HEK293 (cell line): ENCODE data around the gene RNF115.
A peak's percentile ranks its signal among the peaks of the same experiment; 100 is the strongest.

Experiments
- CTCF ChIA-PET: fragments of 350-600 bp; formaldehyde crosslinking; extraction: SDS; loops from one replicate; lab custom pipeline; 2021; ENCODE audit warnings: antibody characterized with exemption; lab: Yijun Ruan, JAX
- POLR2A ChIA-PET: fragments of 300-600 bp; formaldehyde crosslinking; extraction: SDS; loops from one replicate; lab custom pipeline; 2020; ENCODE audit warnings: antibody characterized with exemption, inconsistent platforms; lab: Yijun Ruan, JAX
- H3K27ac ChIP-seq: fragments of 200-500 bp; sonication (Bioruptor generic); 2 replicates; pipeline ENCODE4 v1.5.1; 2014; ENCODE audit warnings: low read depth, low read length, control low read depth, inconsistent platforms; ENCODE audit errors: extremely low read depth
- H3K36me3 ChIP-seq, 2 experiments: fragments of 200-500 bp in 1 of 2; sonication (Bioruptor generic) in 1 of 2; 1 replicate in 1 of 2; 2 replicates in 1 of 2; pipeline ENCODE4 v1.5.1; 2014 to 2017; ENCODE audit warnings: inconsistent platforms in 2 of 2, low read length in 2 of 2; ENCODE audit not compliant: control insufficient read depth in 2 of 2, insufficient read depth in 1 of 2
- H3K4me1 ChIP-seq: fragments of 200-500 bp; sonication (Bioruptor generic); 2 replicates; pipeline ENCODE4 v1.5.1; 2014; ENCODE audit warnings: mild to moderate bottlenecking, low read length, inconsistent platforms; ENCODE audit not compliant: control insufficient read depth, insufficient read depth
- H3K4me3 ChIP-seq: 2 replicates; pipeline ENCODE4 v1.5.1; 2011; ENCODE audit warnings: low read depth, mild to moderate bottlenecking, control low read depth, low read length, moderate library complexity
- H3K9me3 ChIP-seq: fragments of 200-500 bp; sonication (Bioruptor generic); 2 replicates; pipeline ENCODE4 v1.5.1; 2014; ENCODE audit warnings: low read depth, low read length, inconsistent platforms; ENCODE audit not compliant: control insufficient read depth, insufficient read depth
- BCL11A ChIP-seq: fragments of 450-650 bp; formaldehyde crosslinking; IDR thresholded peaks from 2 replicates; pipeline ENCODE4 v1.5.1; 2016; ENCODE audit warnings: low read depth, missing biosample characterization, missing genetic modification characterization
- BCL11B ChIP-seq: fragments of 450-650 bp; formaldehyde crosslinking; IDR thresholded peaks from 2 replicates; pipeline ENCODE4 v1.5.1; 2016; ENCODE audit warnings: low read depth, missing biosample characterization, missing genetic modification characterization
- CTCF ChIP-seq: fragments of 450-650 bp; formaldehyde crosslinking; IDR thresholded peaks from 2 replicates; pipeline ENCODE4 v1.5.1; 2016; ENCODE audit warnings: missing biosample characterization, missing genetic modification characterization
- GLIS2 ChIP-seq: fragments of 450-650 bp; formaldehyde crosslinking; IDR thresholded peaks from 2 replicates; pipeline ENCODE4 v1.5.1; 2016; ENCODE audit warnings: missing biosample characterization, missing genetic modification characterization
- HOXA7 ChIP-seq: sonication (generic); formaldehyde crosslinking; IDR thresholded peaks from 2 replicates; pipeline ENCODE4 v1.8.1; 2022; ENCODE audit warnings: missing genetic modification reagents, borderline replicate concordance
- HOXD13 ChIP-seq: sonication (generic); formaldehyde crosslinking; IDR thresholded peaks from 2 replicates; pipeline ENCODE4 v1.8.0; 2022; ENCODE audit warnings: missing genetic modification reagents, borderline replicate concordance
- KLF16 ChIP-seq: fragments of 450-650 bp; formaldehyde crosslinking; IDR thresholded peaks from 2 replicates; pipeline ENCODE4 v1.5.1; 2017; ENCODE audit warnings: missing biosample characterization, missing genetic modification characterization
- PATZ1 ChIP-seq: fragments of 450-650 bp; formaldehyde crosslinking; IDR thresholded peaks from 2 replicates; pipeline ENCODE4 v1.5.1; 2016; ENCODE audit warnings: missing biosample characterization, missing genetic modification characterization
- SP2 ChIP-seq: fragments of 450-650 bp; formaldehyde crosslinking; IDR thresholded peaks from 2 replicates; pipeline ENCODE4 v1.5.1; 2016; ENCODE audit warnings: missing biosample characterization, missing genetic modification characterization
- ZBTB7A ChIP-seq: fragments of 450-650 bp; formaldehyde crosslinking; IDR thresholded peaks from 2 replicates; pipeline ENCODE4 v1.5.1; 2016; ENCODE audit warnings: low read depth, missing biosample characterization, missing genetic modification characterization
- ZNF184 ChIP-seq: fragments of 450-650 bp; IDR thresholded peaks from 2 replicates; pipeline ENCODE4 v1.5.1; 2018; ENCODE audit warnings: missing biosample characterization, mild to moderate bottlenecking, missing genetic modification characterization
- ZNF223 ChIP-seq: fragments of 450-650 bp; formaldehyde crosslinking; IDR thresholded peaks from 2 replicates; pipeline ENCODE4 v1.5.1; 2016; ENCODE audit warnings: missing biosample characterization, missing genetic modification characterization
- ZNF26 ChIP-seq: fragments of 450-650 bp; formaldehyde crosslinking; IDR thresholded peaks from 2 replicates; pipeline ENCODE4 v1.5.1; 2016; ENCODE audit warnings: missing biosample characterization, missing genetic modification characterization
- ZNF311 ChIP-seq: fragments of 450-650 bp; formaldehyde crosslinking; IDR thresholded peaks from 2 replicates; pipeline ENCODE4 v1.5.1; 2017; ENCODE audit warnings: missing biosample characterization, missing genetic modification characterization, borderline replicate concordance
- ZNF391 ChIP-seq: fragments of 450-650 bp; formaldehyde crosslinking; IDR thresholded peaks from 2 replicates; pipeline ENCODE4 v1.5.1; 2016; ENCODE audit warnings: low read depth, missing biosample characterization, missing genetic modification characterization, borderline replicate concordance

Gene RNF115

GRCh38 chr1:145849356-145850160 lies 25.7 kb upstream of the RNF115 start:
- peak; percentile 39; the same call in 1 of the 2 replicates for TF ChIP-seq CTCF (tag by site-specific recombination)
- TF ChIP-seq HOXD13 (CRISPR knock-in tag) = no peak
- TF ChIP-seq PATZ1 (tag by site-specific recombination) = peak; percentile 43; the same call in 1 of the 2 replicates
- peak; percentile 53; the same call in 1 of the 2 replicates for TF ChIP-seq GLIS2
- CTCF ChIA-PET = interaction anchor here (0.6 to 8.6 kb wide), 10 partner anchors 10 to 162 kb away, joined by 3 to 190 read pairs (median 7); partner anchors contain the start of genes LIX1L and PIAS3
- 0 out of 2 replicates have a peak, but pooled peaks cover 3% of the 10 kb centered on the region for H3K4me1 ChIP-seq
- no peak overlapping the region for H3K27ac ChIP-seq
- H3K4me3 ChIP-seq = no peak overlapping the region
- peaks cover 24 to 70% of the 10 kb centered on the region in 2 experiments; a peak in 2 of 3 replicates for H3K36me3 ChIP-seq
- POLR2A ChIA-PET = interaction anchor here (1.0 to 9.0 kb wide), 4 partner anchors 8 to 109 kb away, joined by 3 to 127 read pairs (median 3); partner anchors contain the start of genes LIX1L, PIAS3, POLR3C and RNF115
- H3K9me3 ChIP-seq = no peaks in the 10 kb centered on the region

- Histone ChIP-seq H3K27ac (no peak overlapping the region), H3K9me3 (no peaks in the 10 kb centered on the region), H3K4me3 (no peak overlapping the region), H3K36me3 (peaks cover 22 to 62% of the 10 kb centered on the region in 2 experiments; a peak in 2 of 3 replicates), H3K4me1 (0 out of 2 replicates have a peak, but pooled peaks cover 3% of the 10 kb centered on the region)
- POLR2A ChIA-PET = interaction anchor here (9.0 kb wide), 1 partner anchor 10 kb away, joined by 127 read pairs; the partner anchor contains the start of gene PIAS3
- TF ChIP-seq ZNF184 (no peak), SP2 (tag by site-specific recombination) (no peak), KLF16 (no peak), ZBTB7A (no peak), ZNF223 (tag by site-specific recombination) (no peak), ZNF391 (tag by site-specific recombination) (no peak), HOXA7 (CRISPR knock-in tag) (no peak), ZNF311 (no peak), BCL11A (no peak), ZNF26 (tag by site-specific recombination) (no peak), BCL11B (no peak)
- CTCF ChIA-PET = interaction anchor here (0.5 to 8.6 kb wide), 8 partner anchors 11 to 164 kb away, joined by 3 to 190 read pairs (median 48); partner anchors contain the start of genes ANKRD35, ITGA10, PIAS3 and POLR3C
Observed at GRCh38 chr1:145847827-145848226, 23.9 kb upstream of the RNF115 start.
